ENCODE results near the gene POLE2. TPM values are rescaled to one million over a fixed set of nuclear protein-coding genes. Genes with fewer than 3 reads are reported as not detected.
A peak's percentile ranks its signal among the peaks of the same experiment; 100 is the strongest.

POLE2 gene
- total and polyA plus RNA-seq, 2 of the 13 experiments (the other 11 are each of a cell fraction or from before 2014, with no cell fraction given): 16.6 to 37.0 TPM

DNA sequence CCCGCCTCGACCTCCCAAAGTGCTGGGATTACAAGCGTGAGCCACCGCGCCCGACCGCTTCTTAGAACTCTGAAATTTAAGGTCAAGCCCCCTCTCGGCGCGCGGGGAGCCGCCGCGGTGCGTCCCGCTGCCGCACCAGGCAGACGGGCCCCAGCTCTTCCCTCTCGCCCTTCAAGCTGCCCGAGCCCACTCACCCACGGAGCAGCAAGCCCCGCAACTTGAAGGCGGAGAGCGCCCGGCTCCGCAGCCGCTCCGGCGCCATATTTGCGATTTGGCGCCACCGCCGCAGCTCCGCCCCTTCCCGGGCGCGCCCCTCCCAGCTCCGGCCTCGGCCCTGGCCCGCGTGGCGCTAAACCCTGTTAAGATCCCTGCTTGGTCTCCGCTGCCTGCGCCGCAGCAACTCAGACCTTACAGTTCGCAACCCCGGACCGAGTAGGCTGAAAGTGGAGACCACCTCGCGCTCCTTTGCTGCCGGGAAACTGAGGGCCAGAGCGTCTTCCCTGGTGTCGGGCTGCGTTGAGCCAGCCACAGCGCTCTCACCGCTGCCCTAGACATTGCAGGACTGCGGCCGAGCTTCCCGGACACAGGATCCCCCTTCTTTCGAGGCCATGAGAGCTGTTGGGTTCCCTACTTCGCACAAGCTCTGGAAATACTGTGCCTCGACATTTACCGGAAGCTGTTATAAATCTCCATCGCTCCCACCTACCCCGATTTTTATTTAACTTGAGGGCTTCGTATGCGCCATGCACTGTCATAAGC lies at the start of gene POLE2 (continued):
- no peak; the same call in 1 of the 2 replicates for TF ChIP-seq ZNF782 (CRISPR knock-in tag; IDR thresholded peaks at IDR 0.05; ENCODE audit: borderline replicate concordance)
- TF ChIP-seq ZBTB21 (CRISPR knock-in tag; IDR thresholded peaks at IDR 0.05): no peak
- TF ChIP-seq, protein P1, sequence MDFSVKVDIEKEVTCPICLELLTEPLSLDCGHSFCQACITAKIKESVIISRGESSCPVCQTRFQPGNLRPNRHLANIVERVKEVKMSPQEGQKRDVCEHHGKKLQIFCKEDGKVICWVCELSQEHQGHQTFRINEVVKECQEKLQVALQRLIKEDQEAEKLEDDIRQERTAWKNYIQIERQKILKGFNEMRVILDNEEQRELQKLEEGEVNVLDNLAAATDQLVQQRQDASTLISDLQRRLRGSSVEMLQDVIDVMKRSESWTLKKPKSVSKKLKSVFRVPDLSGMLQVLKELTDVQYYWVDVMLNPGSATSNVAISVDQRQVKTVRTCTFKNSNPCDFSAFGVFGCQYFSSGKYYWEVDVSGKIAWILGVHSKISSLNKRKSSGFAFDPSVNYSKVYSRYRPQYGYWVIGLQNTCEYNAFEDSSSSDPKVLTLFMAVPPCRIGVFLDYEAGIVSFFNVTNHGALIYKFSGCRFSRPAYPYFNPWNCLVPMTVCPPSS (IDR thresholded peaks at IDR 0.05): no peak
- TF ChIP-seq, protein P2, sequence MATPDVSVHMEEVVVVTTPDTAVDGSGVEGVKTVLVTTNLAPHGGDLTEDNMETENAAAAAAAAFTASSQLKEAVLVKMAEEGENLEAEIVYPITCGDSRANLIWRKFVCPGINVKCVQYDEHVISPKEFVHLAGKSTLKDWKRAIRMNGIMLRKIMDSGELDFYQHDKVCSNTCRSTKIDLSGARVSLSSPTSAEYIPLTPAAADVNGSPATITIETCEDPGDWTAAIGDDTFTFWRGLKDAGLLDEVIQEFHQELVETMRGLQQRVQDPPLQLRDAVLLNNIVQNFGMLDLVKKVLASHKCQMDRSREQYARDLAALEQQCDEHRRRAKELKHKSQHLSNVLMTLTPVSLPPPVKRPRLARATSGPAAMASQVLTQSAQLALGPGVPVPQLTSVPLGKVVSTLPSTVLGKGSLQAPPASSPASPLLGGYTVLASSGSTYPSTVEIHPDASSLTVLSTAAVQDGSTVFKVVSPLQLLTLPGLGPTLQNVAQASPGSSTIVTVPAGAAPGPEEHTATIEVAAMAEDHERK (CRISPR knock-in tag; IDR thresholded peaks at IDR 0.05; ENCODE audit: low read depth): no peak
- TF ChIP-seq, protein P3, sequence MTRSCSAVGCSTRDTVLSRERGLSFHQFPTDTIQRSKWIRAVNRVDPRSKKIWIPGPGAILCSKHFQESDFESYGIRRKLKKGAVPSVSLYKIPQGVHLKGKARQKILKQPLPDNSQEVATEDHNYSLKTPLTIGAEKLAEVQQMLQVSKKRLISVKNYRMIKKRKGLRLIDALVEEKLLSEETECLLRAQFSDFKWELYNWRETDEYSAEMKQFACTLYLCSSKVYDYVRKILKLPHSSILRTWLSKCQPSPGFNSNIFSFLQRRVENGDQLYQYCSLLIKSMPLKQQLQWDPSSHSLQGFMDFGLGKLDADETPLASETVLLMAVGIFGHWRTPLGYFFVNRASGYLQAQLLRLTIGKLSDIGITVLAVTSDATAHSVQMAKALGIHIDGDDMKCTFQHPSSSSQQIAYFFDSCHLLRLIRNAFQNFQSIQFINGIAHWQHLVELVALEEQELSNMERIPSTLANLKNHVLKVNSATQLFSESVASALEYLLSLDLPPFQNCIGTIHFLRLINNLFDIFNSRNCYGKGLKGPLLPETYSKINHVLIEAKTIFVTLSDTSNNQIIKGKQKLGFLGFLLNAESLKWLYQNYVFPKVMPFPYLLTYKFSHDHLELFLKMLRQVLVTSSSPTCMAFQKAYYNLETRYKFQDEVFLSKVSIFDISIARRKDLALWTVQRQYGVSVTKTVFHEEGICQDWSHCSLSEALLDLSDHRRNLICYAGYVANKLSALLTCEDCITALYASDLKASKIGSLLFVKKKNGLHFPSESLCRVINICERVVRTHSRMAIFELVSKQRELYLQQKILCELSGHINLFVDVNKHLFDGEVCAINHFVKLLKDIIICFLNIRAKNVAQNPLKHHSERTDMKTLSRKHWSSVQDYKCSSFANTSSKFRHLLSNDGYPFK (CRISPR knock-in tag; IDR thresholded peaks at IDR 0.05; ENCODE audit: borderline replicate concordance): peak; percentile 57; the same call in 1 of the 2 replicates
- TF ChIP-seq JARID2 (CRISPR knock-in tag; IDR thresholded peaks at IDR 0.05; ENCODE audit: insufficient replicate concordance): no peak
- TF ChIP-seq ZBTB3 (CRISPR knock-in tag; IDR thresholded peaks at IDR 0.05; ENCODE audit: borderline replicate concordance, low read depth): peak; percentile 79
- TF ChIP-seq ZFYVE20 (CRISPR knock-in tag; IDR thresholded peaks at IDR 0.05; ENCODE audit: borderline replicate concordance, low read depth): no peak
- no peak for TF ChIP-seq RFX3 (CRISPR knock-in tag; IDR thresholded peaks at IDR 0.05)
- no peak for TF ChIP-seq ZNF20 (CRISPR knock-in tag; IDR thresholded peaks at IDR 0.05)
- TF ChIP-seq ZNF564 (CRISPR knock-in tag; IDR thresholded peaks at IDR 0.05): 0 out of 2 replicates have a peak, but pooled peaks have one; percentile 81
- TF ChIP-seq GATA4 (IDR thresholded peaks at IDR 0.05; ENCODE audit: borderline replicate concordance, low read depth): 0 out of 2 replicates have a peak, but pooled peaks have one; percentile 16
- TF ChIP-seq LCORL (IDR thresholded peaks at IDR 0.05): no peak
- TF ChIP-seq LCORL (CRISPR knock-in tag; IDR thresholded peaks at IDR 0.05): 0 out of 2 replicates have a peak, but pooled peaks have one; percentile 19
- TF ChIP-seq, protein P4, sequence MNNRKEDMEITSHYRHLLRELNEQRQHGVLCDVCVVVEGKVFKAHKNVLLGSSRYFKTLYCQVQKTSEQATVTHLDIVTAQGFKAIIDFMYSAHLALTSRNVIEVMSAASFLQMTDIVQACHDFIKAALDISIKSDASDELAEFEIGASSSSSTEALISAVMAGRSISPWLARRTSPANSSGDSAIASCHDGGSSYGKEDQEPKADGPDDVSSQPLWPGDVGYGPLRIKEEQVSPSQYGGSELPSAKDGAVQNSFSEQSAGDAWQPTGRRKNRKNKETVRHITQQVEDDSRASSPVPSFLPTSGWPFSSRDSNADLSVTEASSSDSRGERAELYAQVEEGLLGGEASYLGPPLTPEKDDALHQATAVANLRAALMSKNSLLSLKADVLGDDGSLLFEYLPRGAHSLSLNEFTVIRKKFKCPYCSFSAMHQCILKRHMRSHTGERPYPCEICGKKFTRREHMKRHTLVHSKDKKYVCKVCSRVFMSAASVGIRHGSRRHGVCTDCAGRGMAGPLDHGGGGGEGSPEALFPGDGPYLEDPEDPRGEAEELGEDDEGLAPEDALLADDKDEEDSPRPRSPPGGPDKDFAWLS (CRISPR knock-in tag; IDR thresholded peaks at IDR 0.05; ENCODE audit: borderline replicate concordance): 0 out of 2 replicates have a peak, but pooled peaks have one; percentile 47
- no peak for TF ChIP-seq FOSL2 (CRISPR knock-in tag; IDR thresholded peaks at IDR 0.05)
- no peak for TF ChIP-seq ZNF24 (IDR thresholded peaks at IDR 0.05)
- peak; percentile 78 for TF ChIP-seq MED8 (CRISPR knock-in tag; IDR thresholded peaks at IDR 0.05; ENCODE audit: insufficient replicate concordance)
- TF ChIP-seq, protein P5, sequence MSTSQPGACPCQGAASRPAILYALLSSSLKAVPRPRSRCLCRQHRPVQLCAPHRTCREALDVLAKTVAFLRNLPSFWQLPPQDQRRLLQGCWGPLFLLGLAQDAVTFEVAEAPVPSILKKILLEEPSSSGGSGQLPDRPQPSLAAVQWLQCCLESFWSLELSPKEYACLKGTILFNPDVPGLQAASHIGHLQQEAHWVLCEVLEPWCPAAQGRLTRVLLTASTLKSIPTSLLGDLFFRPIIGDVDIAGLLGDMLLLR (CRISPR knock-in tag; IDR thresholded peaks at IDR 0.05): peak; percentile 92; the same call in 1 of the 2 replicates
- TF ChIP-seq, protein P6, sequence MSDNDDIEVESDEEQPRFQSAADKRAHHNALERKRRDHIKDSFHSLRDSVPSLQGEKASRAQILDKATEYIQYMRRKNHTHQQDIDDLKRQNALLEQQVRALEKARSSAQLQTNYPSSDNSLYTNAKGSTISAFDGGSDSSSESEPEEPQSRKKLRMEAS (IDR thresholded peaks at IDR 0.05): peak; percentile 97
